BLaER1 treated with 17β-estradiol and CSF1 and Interleukin-3, amounts not matched to agents 10 nM and 100 nM (cell line): Measurements from ENCODE around the gene ABCB9.

Experiments used
- H3K27ac ChIP-seq, 11 experiments: shearing (Covaris generic); formaldehyde crosslinking; 2 replicates each; pipeline ENCODE4 v1.8.1; 2022
- H3K27me3 ChIP-seq, 11 experiments: shearing (Covaris generic); formaldehyde crosslinking; 2 replicates each; pipeline ENCODE4 v1.8.1; 2022
- H3K36me3 ChIP-seq, 11 experiments: shearing (Covaris generic); formaldehyde crosslinking; 2 replicates each; pipeline ENCODE4 v1.8.1; 2022
- H3K4me1 ChIP-seq, 10 experiments: shearing (Covaris generic); formaldehyde crosslinking; 2 replicates each; pipeline ENCODE4 v1.8.1; 2022
- H3K4me2 ChIP-seq, 11 experiments: shearing (Covaris generic); formaldehyde crosslinking; 2 replicates each; pipeline ENCODE4 v1.8.1; 2022
- H3K4me3 ChIP-seq, 10 experiments: shearing (Covaris generic); formaldehyde crosslinking; 2 replicates each; pipeline ENCODE4 v1.8.1; 2022
- H3K9ac ChIP-seq, 11 experiments: shearing (Covaris generic); formaldehyde crosslinking; 2 replicates each; pipeline ENCODE4 v1.8.1; 2022
- H3K9me3 ChIP-seq, 11 experiments: shearing (Covaris generic); formaldehyde crosslinking; replicated peaks in 1 of 11; 2 replicates each; pipeline ENCODE4 v1.8.1; 2022
- H4K20me1 ChIP-seq, 11 experiments: shearing (Covaris generic); formaldehyde crosslinking; 2 replicates each; pipeline ENCODE4 v1.8.1; 2022
- Cebpa-rat ChIP-seq, 11 experiments: shearing (Covaris generic); IDR thresholded peaks; 2 replicates each; pipeline ENCODE4 v1.8.1; 2022

The ABCB9 gene

GRCh38 chr12:123004287-123004686, 38.0 kb upstream of the ABCB9 start:
- H3K9ac ChIP-seq, result no peak overlapping the region
- no peak overlapping the region for H3K4me3 ChIP-seq
- no peak overlapping the region for H3K27ac ChIP-seq
- no peak for TF ChIP-seq Cebpa-rat (IDR thresholded peaks at IDR 0.05)
- H3K27me3 ChIP-seq, result peaks cover 0 to 5% (median 0%) of the 10 kb centered on the region in 11 experiments; a peak in 1 of 22 replicates
- H4K20me1 ChIP-seq, result peaks cover 0 to 38% (median 5%) of the 10 kb centered on the region in 11 experiments; a peak in 12 of 22 replicates
- no peaks in the 10 kb centered on the region for H3K9me3 ChIP-seq
- H3K36me3 ChIP-seq, result peaks cover 0 to 50% (median 22%) of the 10 kb centered on the region in 11 experiments; a peak in 11 of 22 replicates
- H3K4me1 ChIP-seq, result peaks cover 16 to 33% (median 28%) of the 10 kb centered on the region in 10 experiments
- no peak overlapping the region for H3K4me2 ChIP-seq

GRCh38 chr12:123003257-123003656, 37.0 kb upstream of the ABCB9 start:
- no peak overlapping the region for H3K9ac ChIP-seq
- H3K4me3 ChIP-seq, result no peak overlapping the region
- H3K27ac ChIP-seq, result no peak overlapping the region
- H3K4me1 ChIP-seq, result peaks cover 16 to 36% (median 31%) of the 10 kb centered on the region in 10 experiments
- no peaks in the 10 kb centered on the region for H3K9me3 ChIP-seq
- peaks cover 0 to 47% (median 8%) of the 10 kb centered on the region in 11 experiments; a peak in 12 of 22 replicates for H4K20me1 ChIP-seq
- H3K36me3 ChIP-seq, result peaks cover 0 to 40% (median 11%) of the 10 kb centered on the region in 11 experiments; a peak in 11 of 22 replicates
- peaks cover 0 to 5% (median 0%) of the 10 kb centered on the region in 11 experiments; a peak in 1 of 22 replicates for H3K27me3 ChIP-seq
- H3K4me2 ChIP-seq, result no peak overlapping the region
- no peak for TF ChIP-seq Cebpa-rat (IDR thresholded peaks at IDR 0.05)

GRCh38 chr12:123001464-123001863, 35.2 kb upstream of the ABCB9 start:
- Histone ChIP-seq H3K27me3 (peaks cover 0 to 5% (median 0%) of the 10 kb centered on the region in 11 experiments; a peak in 1 of 22 replicates), H4K20me1 (peaks cover 0 to 57% (median 10%) of the 10 kb centered on the region in 11 experiments; a peak in 13 of 22 replicates), H3K9me3 (no peaks in the 10 kb centered on the region), H3K9ac (peak overlapping the region in 1 of 11 experiments; percentile 49; a peak in 1 of 22 replicates), H3K4me1 (peaks cover 16 to 43% (median 31%) of the 10 kb centered on the region in 10 experiments), H3K27ac (no peak overlapping the region), H3K4me2 (peak overlapping the region in 8 of 11 experiments; percentile 74 to 99 (median 92); a peak in 16 of 22 replicates), H3K4me3 (no peak overlapping the region), H3K36me3 (peaks cover 0 to 39% (median 7%) of the 10 kb centered on the region in 11 experiments; a peak in 9 of 22 replicates)
- no peak for TF ChIP-seq Cebpa-rat (IDR thresholded peaks at IDR 0.05)

DNA sequence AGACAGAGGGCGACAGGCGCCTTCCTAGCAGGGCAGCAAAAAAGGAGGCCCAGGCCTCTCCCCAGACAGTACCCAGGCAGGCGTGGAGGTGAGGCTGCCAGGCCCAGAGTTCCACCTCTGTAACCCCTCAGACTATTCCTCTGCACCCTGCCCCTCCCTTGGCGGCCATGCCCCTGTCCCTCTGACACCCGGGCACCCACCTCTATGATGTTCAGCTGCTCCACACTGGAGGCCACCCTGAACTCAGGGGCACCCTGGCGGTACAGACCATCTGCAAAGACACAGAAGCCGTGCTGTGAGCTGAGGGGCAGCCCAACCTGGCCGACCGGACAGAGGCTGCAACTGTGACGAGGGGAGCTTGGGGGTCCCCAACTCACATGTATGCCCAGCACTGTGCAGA, 34.3 kb upstream of the ABCB9 start:
- H3K4me2 ChIP-seq, result peak overlapping the region; percentile 74 to 99 (median 91)
- TF ChIP-seq Cebpa-rat (IDR thresholded peaks at IDR 0.05), result no peak

GRCh38 chr12:122999986-123000420, 33.7 kb upstream of the ABCB9 start:
- no peaks in the 10 kb centered on the region for H3K9me3 ChIP-seq
- H3K4me2 ChIP-seq, result peak overlapping the region; percentile 74 to 99 (median 91)
- H3K4me3 ChIP-seq, result peak overlapping the region in 8 of 10 experiments; percentile 2 to 47 (median 24); a peak in 9 of 20 replicates
- TF ChIP-seq Cebpa-rat (IDR thresholded peaks at IDR 0.05), result no peak
- peaks cover 0 to 57% (median 10%) of the 10 kb centered on the region in 11 experiments; a peak in 13 of 22 replicates for H4K20me1 ChIP-seq
- H3K27me3 ChIP-seq, result peaks cover 0 to 5% (median 0%) of the 10 kb centered on the region in 11 experiments; a peak in 1 of 22 replicates
- peak overlapping the region in 3 of 11 experiments; percentile 8 to 36 (median 30); a peak in 4 of 22 replicates for H3K27ac ChIP-seq
- H3K36me3 ChIP-seq, result peaks cover 0 to 35% (median 5%) of the 10 kb centered on the region in 11 experiments; a peak in 9 of 22 replicates
- peaks cover 16 to 43% (median 31%) of the 10 kb centered on the region in 10 experiments for H3K4me1 ChIP-seq
- peak overlapping the region in 7 of 11 experiments; percentile 11 to 62 (median 49); a peak in 10 of 22 replicates for H3K9ac ChIP-seq

More for the DNA sequence above, 34.3 kb upstream of the ABCB9 start:
- H3K9me3 ChIP-seq, result no peaks in the 10 kb centered on the region
- H3K27me3 ChIP-seq, result peaks cover 0 to 5% (median 0%) of the 10 kb centered on the region in 11 experiments; a peak in 1 of 22 replicates
- peak overlapping the region in 4 of 11 experiments; percentile 8 to 36 (median 22); a peak in 3 of 22 replicates for H3K27ac ChIP-seq
- peaks cover 16 to 43% (median 31%) of the 10 kb centered on the region in 10 experiments for H3K4me1 ChIP-seq
- H4K20me1 ChIP-seq, result peaks cover 0 to 57% (median 10%) of the 10 kb centered on the region in 11 experiments; a peak in 13 of 22 replicates
- peaks cover 0 to 41% (median 7%) of the 10 kb centered on the region in 11 experiments; a peak in 9 of 22 replicates for H3K36me3 ChIP-seq
- peak overlapping the region in 7 of 11 experiments; percentile 11 to 62 (median 49); a peak in 11 of 22 replicates for H3K9ac ChIP-seq
- H3K4me3 ChIP-seq, result peak overlapping the region in 6 of 10 experiments; percentile 2 to 47 (median 32); a peak in 6 of 20 replicates

DNA sequence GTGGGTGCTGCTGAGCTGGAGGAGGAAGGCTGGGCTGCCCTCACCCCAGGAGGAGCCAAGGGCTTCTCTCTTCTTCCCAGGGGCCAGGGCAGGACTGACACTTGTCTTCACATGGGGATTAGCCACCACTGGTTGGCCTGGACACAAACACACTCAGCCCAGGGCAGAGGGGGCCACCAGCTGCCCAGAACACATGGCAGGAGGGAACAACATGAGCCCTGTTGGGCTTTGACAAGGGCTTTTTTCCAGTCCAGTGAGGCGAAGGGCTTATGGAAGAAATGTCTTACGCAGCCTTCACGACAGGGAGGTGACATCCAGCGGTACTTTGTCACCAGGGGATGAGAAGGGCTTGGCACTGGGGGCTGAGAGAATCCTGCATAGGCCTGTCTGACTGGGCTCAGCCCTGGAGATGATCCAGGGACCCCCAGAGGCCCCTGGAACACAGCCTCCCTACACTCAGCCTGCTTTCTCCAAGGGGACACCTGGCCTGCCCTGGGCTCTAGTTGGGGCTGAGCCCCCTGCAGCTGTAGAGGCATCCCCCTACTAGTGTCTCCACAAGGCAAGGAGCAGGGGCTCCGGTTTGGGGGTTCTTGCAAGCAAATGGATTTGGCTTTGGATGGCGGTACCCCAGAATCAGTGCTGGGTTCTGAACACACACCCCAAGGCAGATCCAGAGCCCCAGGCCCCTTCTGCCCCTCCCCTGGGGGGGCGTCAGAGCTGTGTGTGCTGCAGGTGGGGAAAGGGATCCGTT, 33.1 kb upstream of the ABCB9 start:
- peaks cover 0 to 29% (median 0%) of the 10 kb centered on the region in 11 experiments; a peak in 6 of 22 replicates for H3K36me3 ChIP-seq
- peaks cover 0 to 5% (median 0%) of the 10 kb centered on the region in 11 experiments; a peak in 1 of 22 replicates for H3K27me3 ChIP-seq
- peak overlapping the region in 1 of 11 experiments; percentile 11; a peak in 1 of 22 replicates for H3K9ac ChIP-seq

GRCh38 chr12:122998316-122998715, 32.1 kb upstream of the ABCB9 start:
- Histone ChIP-seq H3K9me3 (no peaks in the 10 kb centered on the region), H4K20me1 (peaks cover 0 to 53% (median 13%) of the 10 kb centered on the region in 11 experiments; a peak in 13 of 22 replicates), H3K9ac (no peak overlapping the region), H3K4me3 (no peak overlapping the region), H3K4me2 (no peak overlapping the region), H3K36me3 (peaks cover 0 to 23% (median 0%) of the 10 kb centered on the region in 11 experiments; a peak in 5 of 22 replicates), H3K27me3 (peaks cover 0 to 5% (median 0%) of the 10 kb centered on the region in 11 experiments; a peak in 1 of 22 replicates), H3K4me1 (peaks cover 16 to 43% (median 31%) of the 10 kb centered on the region in 10 experiments), H3K27ac (no peak overlapping the region)
- TF ChIP-seq Cebpa-rat (IDR thresholded peaks at IDR 0.05), result no peak

More for the DNA sequence above, 33.1 kb upstream of the ABCB9 start:
- H3K27ac ChIP-seq, result no peak overlapping the region
- H3K9me3 ChIP-seq, result no peaks in the 10 kb centered on the region
- H3K4me3 ChIP-seq, result 0 out of 20 replicates have a peak overlapping the region, but pooled peaks of 1 of the 10 experiments have one; percentile 42
- H3K4me2 ChIP-seq, result peak overlapping the region; percentile 74 to 99 (median 91)
- peaks cover 16 to 43% (median 31%) of the 10 kb centered on the region in 10 experiments for H3K4me1 ChIP-seq
- peaks cover 0 to 57% (median 10%) of the 10 kb centered on the region in 11 experiments; a peak in 13 of 22 replicates for H4K20me1 ChIP-seq
- no peak for TF ChIP-seq Cebpa-rat (IDR thresholded peaks at IDR 0.05)
